Psoas muscle (tissue), 8 donors: ENCODE results near the gene RTL3. TPM values are rescaled to one million over a fixed set of nuclear protein-coding genes. Genes with fewer than 3 reads are reported as not detected.

Experiments used
- ATAC-seq, 4 donors: fragments of 200-7000 bp; cut with Tn5 transposase; one replicate each; pipeline ENCODE4 v1.9.1; 2020; ENCODE audit warnings: moderate library complexity in 3 of 4, mild to moderate bottlenecking in 2 of 4
- DNase-seq, 2 donors: peaks; one replicate each; pipeline ENCODE4 v3.0.0-alpha.2; 2020
- H3K27ac ChIP-seq: fragments of 200-600 bp; one replicate; pipeline ENCODE4 v1.8.0; 2022
- H3K27me3 ChIP-seq, 3 donors: fragments of 200-600 bp in 1 of 3; one replicate each; pipeline versions ENCODE4 v1.6.1 to v1.8.0; 2013 to 2022; ENCODE audit warnings: low read length in 2 of 3, mild to moderate bottlenecking in 2 of 3, moderate library complexity in 1 of 3; ENCODE audit not compliant: insufficient read depth in 3 of 3
- H3K36me3 ChIP-seq, 2 donors: fragments of 200-600 bp in 1 of 2; one replicate each; pipeline versions ENCODE4 v1.6.1 to v1.8.0; 2013 to 2022; ENCODE audit warnings: low read depth in 1 of 2, mild to moderate bottlenecking in 1 of 2, moderate library complexity in 1 of 2; ENCODE audit not compliant: insufficient read depth in 1 of 2
- H3K4me1 ChIP-seq: fragments of 200-600 bp; one replicate; pipeline ENCODE4 v1.8.0; 2022
- H3K4me3 ChIP-seq: fragments of 200-600 bp; one replicate; pipeline ENCODE4 v1.8.0; 2022; ENCODE audit warnings: mild to moderate bottlenecking
- H3K9me3 ChIP-seq: fragments of 200-600 bp; one replicate; pipeline ENCODE4 v1.8.0; 2022
- WGBS, 3 donors: extraction: QIAGEN DNeasy Blood & Tissue Kit; methylation state at CpG; one replicate each; pipeline versions ENCODE4 v1.1.6 to v1.1.7; 2013; 5-methylcytosine and 5-hydroxymethylcytosine counted together
- intact Hi-C, 2 donors: fragments of 100-400 bp; cut with DNase I; formaldehyde crosslinking; loops; one replicate each; pipeline versions ENCODE4 v1.11.0 to v1.14.2; 2022
- polyA plus RNA-seq, 3 donors: library from polyadenylated mRNA; stranded (reverse); fragments of 200-250 nt; gene quantifications; one replicate each; pipeline ENCODE4 v1.2.3, GENCODE V29; 2013
- total RNA-seq, 4 donors: library from RNA; stranded (reverse); fragmentation: NEBNext Ultra II Directional in 2 of 4; extraction: Animal tissue kit (Norgen Biotek cat#: 25700) in 2 of 4; gene quantifications; one replicate each; pipeline versions ENCODE4 v1.2.1 to v1.2.4, GENCODE V29; 2021 to 2023
- TF ChIP-seq, protein P1 (sequence below): fragments of 200-600 bp; IDR thresholded peaks from one replicate; pipeline ENCODE4 v1.8.0; 2022; ENCODE audit warnings: antibody characterized with exemption
- donor health status: healthy with polysubstance abuse.
- donor health status: DM: no; HTN: no; CAD: no; lungs with moderate emphysema.
- donor health status: Bipolar disorder and iron deficiency.
- donor health status: healthy.
- donor health status: DM: yes; HTN: yes; CAD: no.
- donor health status: DM: no; HTN: no; CAD: no.
- donor health status: DM: no; HTN: no; CAD: no.
- donor health status: DM: yes; HTN: yes; CAD: no.

RTL3 gene
- total and polyA plus RNA-seq, 7 donors: 0.04 to 0.34 (median 0.10) TPM; not detected in 4

DNA sequence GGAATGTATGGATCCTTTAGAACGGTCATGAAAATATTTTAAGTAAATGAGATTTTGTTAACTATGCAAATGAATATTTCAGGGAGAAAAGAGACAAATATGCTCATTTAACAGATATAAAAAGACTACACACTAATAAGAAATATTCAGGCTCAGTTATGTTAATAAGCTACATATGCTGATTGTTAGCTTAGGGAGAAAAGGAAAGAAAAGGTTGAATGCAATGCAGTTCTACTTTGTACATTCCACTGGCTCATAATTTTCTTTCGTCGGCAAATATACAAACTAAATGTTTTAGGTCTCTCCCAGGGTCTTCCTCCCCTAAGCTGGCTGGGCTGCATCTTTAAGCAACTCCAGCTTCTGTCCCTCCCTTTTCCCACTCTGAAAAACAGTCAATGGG, 2.7 kb upstream of the RTL3 start:
- DNase-seq (no peak), ATAC-seq (no peak)
- no peak overlapping the region for H3K27ac ChIP-seq
- H3K4me3 ChIP-seq: no peak overlapping the region
- H3K4me1 ChIP-seq: no peaks in the 10 kb centered on the region
- intact Hi-C loops: no loop called here
- no peaks in the 10 kb centered on the region for H3K9me3 ChIP-seq
- H3K27me3 ChIP-seq: peaks cover 0 to 9% (median 0%) of the 10 kb centered on the region in 3 donors
- H3K36me3 ChIP-seq: no peaks in the 10 kb centered on the region
- 83 to 87% (median 84%) methylated on average over 3 of the region's 3 CpGs for WGBS, 3 donors
- TF ChIP-seq, protein P1, sequence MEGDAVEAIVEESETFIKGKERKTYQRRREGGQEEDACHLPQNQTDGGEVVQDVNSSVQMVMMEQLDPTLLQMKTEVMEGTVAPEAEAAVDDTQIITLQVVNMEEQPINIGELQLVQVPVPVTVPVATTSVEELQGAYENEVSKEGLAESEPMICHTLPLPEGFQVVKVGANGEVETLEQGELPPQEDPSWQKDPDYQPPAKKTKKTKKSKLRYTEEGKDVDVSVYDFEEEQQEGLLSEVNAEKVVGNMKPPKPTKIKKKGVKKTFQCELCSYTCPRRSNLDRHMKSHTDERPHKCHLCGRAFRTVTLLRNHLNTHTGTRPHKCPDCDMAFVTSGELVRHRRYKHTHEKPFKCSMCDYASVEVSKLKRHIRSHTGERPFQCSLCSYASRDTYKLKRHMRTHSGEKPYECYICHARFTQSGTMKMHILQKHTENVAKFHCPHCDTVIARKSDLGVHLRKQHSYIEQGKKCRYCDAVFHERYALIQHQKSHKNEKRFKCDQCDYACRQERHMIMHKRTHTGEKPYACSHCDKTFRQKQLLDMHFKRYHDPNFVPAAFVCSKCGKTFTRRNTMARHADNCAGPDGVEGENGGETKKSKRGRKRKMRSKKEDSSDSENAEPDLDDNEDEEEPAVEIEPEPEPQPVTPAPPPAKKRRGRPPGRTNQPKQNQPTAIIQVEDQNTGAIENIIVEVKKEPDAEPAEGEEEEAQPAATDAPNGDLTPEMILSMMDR: no peak

DNA sequence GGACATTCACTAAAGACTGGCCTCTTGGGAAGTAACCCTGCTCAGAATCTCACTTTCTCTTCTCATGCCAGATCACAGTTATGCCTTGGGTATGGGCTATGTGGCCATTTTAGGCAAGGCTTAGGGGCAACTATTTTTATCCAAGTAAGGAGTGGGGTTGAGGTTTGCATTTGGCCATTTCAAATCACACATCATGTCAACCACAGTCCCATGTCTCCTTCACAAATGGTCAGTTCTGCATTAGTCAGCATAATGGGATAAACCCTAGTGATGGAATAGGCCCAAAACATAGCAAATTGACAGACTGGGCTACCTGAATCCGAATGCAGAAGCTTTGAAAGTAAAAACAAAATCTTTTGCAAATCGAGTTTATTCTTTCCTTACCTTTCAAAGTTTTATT, 827 bp upstream of the RTL3 start:
- 39 to 92% (median 84%) methylated on average over 2 of the region's 2 CpGs for WGBS, 3 donors
- no peak overlapping the region for H3K27ac ChIP-seq
- DNase-seq (no peak), ATAC-seq (no peak)
- intact Hi-C loops: no loop called here
- TF ChIP-seq, protein P1: no peak
- no peaks in the 10 kb centered on the region for H3K4me1 ChIP-seq
- peaks cover 0 to 14% (median 0%) of the 10 kb centered on the region in 3 donors for H3K27me3 ChIP-seq
- no peaks in the 10 kb centered on the region for H3K36me3 ChIP-seq
- H3K4me3 ChIP-seq: no peak overlapping the region
- H3K9me3 ChIP-seq: no peaks in the 10 kb centered on the region

DNA sequence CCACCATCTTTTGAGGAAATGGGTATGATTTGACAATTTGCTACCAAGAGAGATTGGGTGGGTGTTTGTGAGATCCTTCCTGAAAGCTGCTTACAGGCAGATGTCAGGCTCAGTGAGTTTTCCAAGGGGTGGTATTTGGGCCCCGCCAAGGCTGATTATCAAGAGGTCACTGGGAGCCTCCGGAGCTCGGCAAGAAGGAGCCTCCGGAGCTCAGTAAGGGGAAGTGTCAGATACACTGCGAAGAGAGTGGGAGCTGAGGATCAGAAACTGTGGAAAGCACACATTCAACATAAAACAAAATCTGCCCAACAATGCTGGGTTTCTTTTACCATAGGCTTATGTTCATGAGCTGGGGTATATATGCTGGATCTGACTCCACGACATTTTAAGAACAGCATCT, 714 bp downstream of the RTL3 start:
- Histone ChIP-seq H3K4me3 (no peak overlapping the region), H3K36me3 (no peaks in the 10 kb centered on the region), H3K9me3 (no peaks in the 10 kb centered on the region), H3K4me1 (no peaks in the 10 kb centered on the region), H3K27ac (no peak overlapping the region), H3K27me3 (peaks cover 0 to 14% (median 0%) of the 10 kb centered on the region in 3 donors)
- intact Hi-C loops: no loop called here
- DNase-seq (no peak), ATAC-seq (no peak)
- TF ChIP-seq, protein P1: no peak
- 64 to 71% (median 65%) methylated on average over 6 of the region's 6 CpGs for WGBS, 3 donors

DNA sequence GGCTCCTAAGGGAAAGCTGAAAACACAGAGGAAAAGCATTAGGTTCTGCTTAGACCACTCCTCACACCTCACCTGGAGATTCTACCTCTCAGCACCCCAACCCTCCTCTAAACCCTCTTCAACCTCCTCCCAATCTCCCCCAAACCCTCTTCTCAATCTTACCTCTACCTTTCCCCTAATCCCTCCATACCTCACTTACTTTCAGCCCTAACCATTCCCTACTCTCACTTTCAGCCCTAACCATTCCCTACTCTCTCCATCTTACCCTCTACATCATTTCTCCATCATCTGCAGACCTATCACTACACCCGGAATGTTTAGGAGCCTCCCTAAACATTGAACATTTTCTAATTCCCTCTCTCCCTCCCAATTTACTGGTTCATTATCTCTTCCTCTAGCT, 3.5 kb downstream of the RTL3 start:
- H3K9me3 ChIP-seq: no peaks in the 10 kb centered on the region
- 59 to 85% (median 83%) methylated on average over 1 of the region's 1 CpG for WGBS, 3 donors
- H3K27me3 ChIP-seq: peaks cover 0 to 14% (median 0%) of the 10 kb centered on the region in 3 donors
- no peaks in the 10 kb centered on the region for H3K4me1 ChIP-seq
- intact Hi-C loops: no loop called here
- H3K4me3 ChIP-seq: no peak overlapping the region
- DNase-seq: no peak
- TF ChIP-seq, protein P1: no peak
- no peaks in the 10 kb centered on the region for H3K36me3 ChIP-seq
- no peak overlapping the region for H3K27ac ChIP-seq
- no peak for ATAC-seq

DNA sequence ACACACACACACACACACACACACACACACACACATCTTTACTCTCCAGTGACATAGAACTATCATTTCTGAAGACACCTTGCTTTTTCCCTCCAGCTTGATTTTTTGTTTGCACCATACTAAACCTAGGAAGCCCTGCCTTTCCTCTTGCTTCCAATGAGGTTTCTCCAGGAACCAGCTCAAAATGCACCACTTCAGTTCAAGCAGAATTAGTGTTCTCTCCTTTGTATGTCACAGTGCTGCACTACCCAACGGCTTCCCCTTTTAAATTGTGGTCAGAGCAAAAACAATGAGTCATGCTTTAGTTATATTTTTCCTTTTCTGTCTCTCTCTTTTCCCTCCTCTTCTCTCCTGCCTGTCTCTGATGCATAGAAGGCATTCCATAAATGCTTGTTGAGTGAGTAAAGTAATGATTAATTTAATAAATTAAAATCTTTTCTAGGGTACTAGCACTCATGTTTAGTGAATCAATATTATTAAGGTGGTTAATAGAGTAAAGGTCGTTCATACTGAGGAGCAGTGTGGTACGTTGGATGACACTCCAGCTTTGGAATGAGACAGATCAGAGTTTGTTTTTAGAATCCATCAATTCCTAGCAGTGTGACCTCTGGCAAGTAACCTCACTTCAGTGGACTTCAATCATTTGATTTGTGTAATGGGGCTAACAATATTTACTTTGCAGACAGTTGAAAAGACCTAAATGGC, 5.9 kb downstream of the RTL3 start:
- no peaks in the 10 kb centered on the region for H3K4me1 ChIP-seq
- H3K27me3 ChIP-seq: peaks cover 0 to 14% (median 0%) of the 10 kb centered on the region in 3 donors
- ATAC-seq: no peak
- H3K27ac ChIP-seq: no peak overlapping the region
- H3K36me3 ChIP-seq: no peaks in the 10 kb centered on the region
- intact Hi-C loops: no loop called here
- DNase-seq: no peak
- H3K4me3 ChIP-seq: no peak overlapping the region
- TF ChIP-seq, protein P1: no peak
- WGBS, 3 donors: 17 to 20% (median 17%) methylated on average over 3 of the region's 3 CpGs
- H3K9me3 ChIP-seq: no peaks in the 10 kb centered on the region
